SHP77 treated with DMSO at 0.1 percent for 48 hours (cell line): Measurements from ENCODE around the gene NOP58.
"Not testable (repeated sequence)": the region's sequence is repeated elsewhere in the genome, so short reads cannot be mapped to it uniquely, and the experiment has no call there.

Source experiments
- DNase-seq: peaks from one replicate; lab custom pipeline; 2025; lab: John Stamatoyannopoulos, UW

NOP58 gene

GRCh38 chr2:202265467-202266277 lies at the start of gene NOP58:
TSS of gene NOP58 (plus strand) at chr2:202265763. CDS start at chr2:202265942, 179 bp downstream.
- DNase-seq, result peak; percentile 77

GRCh38 chr2:202221873-202222272 lies 43.7 kb upstream of the NOP58 start:
- DNase-seq, result no peak

GRCh38 chr2:202237787-202238233 lies 27.8 kb upstream of the NOP58 start:
- no peak for DNase-seq

GRCh38 chr2:202238234-202239197 lies 27.0 kb upstream of the NOP58 start, which contains the start of gene SUMO1:
TSS of gene SUMO1 (minus strand) at chr2:202238597. CDS start at chr2:202238451, 146 bp downstream.
- peak; percentile 79 for DNase-seq

- DNase-seq, result not testable (repeated sequence)
These were observed 17.9 kb upstream of the NOP58 start for GRCh38 chr2:202247710-202248109.

GRCh38 chr2:202249521-202250253 lies 15.9 kb upstream of the NOP58 start:
- no peak for DNase-seq

- no peak for DNase-seq
These were observed 14.1 kb upstream of the NOP58 start for GRCh38 chr2:202251494-202251893.

GRCh38 chr2:202261531-202261930 lies 4.0 kb upstream of the NOP58 start:
- DNase-seq, result no peak

- DNase-seq, result no peak
These were observed 1.9 kb downstream of the NOP58 start for GRCh38 chr2:202267495-202267894.

GRCh38 chr2:202269585-202269984 lies 4.0 kb downstream of the NOP58 start:
- DNase-seq, result no peak

- no peak for DNase-seq
These were observed 4.9 kb downstream of the NOP58 start for GRCh38 chr2:202270487-202270886.

- DNase-seq, result not testable (repeated sequence)
These were observed 10.6 kb downstream of the NOP58 start for GRCh38 chr2:202276078-202276720.

- no peak for DNase-seq
These were observed 12.6 kb downstream of the NOP58 start for GRCh38 chr2:202278036-202278760.

GRCh38 chr2:202278944-202279343 lies 13.4 kb downstream of the NOP58 start:
- no peak for DNase-seq

GRCh38 chr2:202286595-202286994 lies 21.0 kb downstream of the NOP58 start:
- no peak for DNase-seq

- no peak for DNase-seq
These were observed 24.0 kb downstream of the NOP58 start for GRCh38 chr2:202289394-202290204.

- DNase-seq, result no peak
These were observed 24.8 kb downstream of the NOP58 start for GRCh38 chr2:202290316-202290715.

- no peak for DNase-seq
These were observed 25.4 kb downstream of the NOP58 start for GRCh38 chr2:202290970-202291369.

GRCh38 chr2:202299712-202300111 lies 34.1 kb downstream of the NOP58 start:
- DNase-seq, result no peak

- DNase-seq, result no peak
These were observed 40.5 kb downstream of the NOP58 start for GRCh38 chr2:202306034-202306433.
